Effector memory CD8-positive, alpha-beta T cell (primary cell): ENCODE data around the gene MTF2.
A peak's percentile ranks its signal among the peaks of the same experiment; 100 is the strongest.
"Not testable (repeated sequence)": the region's sequence is repeated elsewhere in the genome, so short reads cannot be mapped to it uniquely, and the experiment has no call there.

ENCODE experiments used
- ATAC-seq: fragments of 150-1000 bp; cut with Tn5 transposase; replicated peaks from 2 replicates; pipeline ENCODE4 v1.10.0; 2021; ENCODE audit warnings: mild to moderate bottlenecking, moderate library complexity
- DNase-seq, 3 experiments: peaks; one replicate each; pipeline ENCODE4 v3.0.0; 2021
- H3K27ac Mint-ChIP-seq, 2 donors: one replicate each; pipeline ENCODE4 v1.8.0; 2022; ENCODE audit warnings: mild to moderate bottlenecking in 2 of 2, mixed read lengths in 2 of 2, moderate library complexity in 2 of 2
- H3K27me3 Mint-ChIP-seq, 2 donors: one replicate each; pipeline ENCODE4 v1.8.0; 2022; ENCODE audit warnings: mixed read lengths in 2 of 2
- H3K36me3 Mint-ChIP-seq: one replicate; pipeline ENCODE4 v1.8.0; 2022; ENCODE audit warnings: mild to moderate bottlenecking, moderate library complexity, mixed read lengths; ENCODE audit not compliant: insufficient read depth
- H3K4me1 Mint-ChIP-seq, 2 donors: one replicate each; pipeline ENCODE4 v1.8.0; 2022; ENCODE audit warnings: low read depth in 2 of 2, mixed read lengths in 2 of 2
- H3K4me3 Mint-ChIP-seq, 2 donors: one replicate each; pipeline ENCODE4 v1.8.0; 2022; ENCODE audit warnings: mild to moderate bottlenecking in 2 of 2, mixed read lengths in 2 of 2, moderate library complexity in 2 of 2
- H3K9me3 Mint-ChIP-seq, 2 donors: one replicate each; pipeline ENCODE4 v1.8.0; 2022; ENCODE audit warnings: mixed read lengths in 2 of 2

Gene MTF2

DNA sequence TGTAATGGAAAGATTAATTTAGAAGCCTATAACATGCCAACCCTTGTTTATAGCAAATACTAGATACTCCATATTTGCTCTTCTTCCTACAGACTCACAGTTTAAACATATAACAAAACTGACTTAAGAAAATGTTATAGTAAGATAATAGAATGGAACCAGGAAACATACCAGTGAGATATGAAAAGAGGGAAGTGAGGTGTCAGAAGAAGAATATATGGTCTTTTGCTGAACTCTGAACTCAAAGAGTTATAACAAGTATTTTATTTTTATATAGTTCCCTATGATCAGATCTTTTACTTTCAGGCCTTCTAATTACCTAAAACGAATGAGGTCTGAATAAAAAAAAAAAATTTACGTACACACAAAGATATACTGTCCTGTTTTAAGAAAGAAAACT lies 80.3 kb downstream of the MTF2 start:
- no peak for ATAC-seq
- H3K4me1 Mint-ChIP-seq, result peaks cover 14 to 27% of the 10 kb centered on the region in 2 donors
- DNase-seq, result no peak
- H3K36me3 Mint-ChIP-seq, result peaks cover 59% of the 10 kb centered on the region
- no peak overlapping the region for H3K4me3 Mint-ChIP-seq
- no peak overlapping the region for H3K27ac Mint-ChIP-seq
- H3K9me3 Mint-ChIP-seq, result no peaks in the 10 kb centered on the region
- no peaks in the 10 kb centered on the region for H3K27me3 Mint-ChIP-seq

DNA sequence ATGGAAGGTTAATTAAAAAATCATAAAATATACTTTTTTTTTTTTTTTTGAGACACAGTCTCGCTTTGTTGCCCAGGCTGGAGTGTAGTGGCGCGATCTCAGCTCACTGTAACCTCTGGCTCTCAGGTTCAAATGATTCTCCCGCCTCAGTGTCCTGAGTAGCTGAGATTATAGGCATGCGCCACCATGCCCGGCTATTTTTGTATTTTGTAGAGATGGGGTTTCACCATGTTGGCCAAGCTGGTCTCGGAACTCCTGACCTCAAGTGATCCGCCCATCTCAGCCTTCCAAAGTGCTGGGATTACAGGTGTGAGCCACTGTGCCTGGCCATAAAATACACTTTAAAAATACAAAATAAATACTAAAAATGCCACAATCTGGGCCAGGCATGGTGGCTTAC lies 84.2 kb downstream of the MTF2 start:
- not testable (repeated sequence) for ATAC-seq, H3K4me3 Mint-ChIP-seq, DNase-seq, H3K9me3 Mint-ChIP-seq, H3K27ac Mint-ChIP-seq, H3K27me3 Mint-ChIP-seq
- Mint-ChIP-seq H3K4me1 (peaks cover 30 to 60% of the 10 kb centered on the region in 2 donors), H3K36me3 (peaks cover 34% of the 10 kb centered on the region)

DNA sequence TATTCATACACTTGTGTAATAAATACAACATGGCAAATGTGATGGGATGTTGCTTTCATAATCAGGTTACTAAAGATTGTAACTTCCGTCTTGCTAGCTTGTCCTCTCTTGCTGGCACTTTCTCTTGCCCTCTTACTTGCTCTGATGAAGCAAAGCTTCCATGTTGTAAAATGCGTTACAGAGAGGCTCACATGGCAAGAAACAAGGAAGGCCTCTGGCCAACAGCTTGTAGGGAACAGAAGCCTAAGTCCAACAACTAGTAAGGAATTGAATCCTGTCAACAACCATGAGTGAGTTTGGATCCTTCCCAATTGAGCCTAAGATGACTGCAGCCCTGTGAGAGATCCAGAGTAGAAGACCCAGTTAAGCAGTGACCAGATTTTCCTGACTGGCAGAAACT lies 85.7 kb downstream of the MTF2 start:
- Mint-ChIP-seq H3K27me3 (no peaks in the 10 kb centered on the region), H3K4me1 (peaks cover 40 to 69% of the 10 kb centered on the region in 2 donors), H3K9me3 (peaks cover 0 to 9% of the 10 kb centered on the region in 2 donors), H3K27ac (peak overlapping the region in 1 of 2 donors; percentile 17), H3K4me3 (no peak overlapping the region), H3K36me3 (peaks cover 23% of the 10 kb centered on the region)
- ATAC-seq (no peak), DNase-seq (no peak)

DNA sequence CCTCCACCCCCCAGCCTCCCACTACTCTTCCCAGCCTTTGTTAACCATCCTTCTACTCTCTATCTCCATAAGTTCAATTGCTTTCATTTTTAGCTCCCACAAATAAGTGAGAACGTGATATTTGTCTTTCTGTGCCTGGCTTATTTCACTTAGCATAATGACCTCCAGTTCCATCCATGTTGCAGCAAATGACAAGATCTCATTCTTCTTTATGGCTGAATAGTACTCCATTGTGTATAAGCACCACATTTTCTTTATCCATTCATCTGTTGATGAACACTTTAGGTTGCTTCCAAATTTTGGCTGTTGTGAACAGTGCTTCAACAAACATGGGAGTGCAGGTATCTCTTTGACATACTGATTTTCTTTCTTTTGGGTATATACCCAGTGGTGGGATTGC lies 86.8 kb downstream of the MTF2 start:
- Mint-ChIP-seq H3K36me3 (peaks cover 18% of the 10 kb centered on the region), H3K4me1 (peaks cover 43 to 70% of the 10 kb centered on the region in 2 donors), H3K27ac (peak overlapping the region in 1 of 2 donors; percentile 32)
- not testable (repeated sequence) for DNase-seq, H3K9me3 Mint-ChIP-seq, ATAC-seq, H3K4me3 Mint-ChIP-seq, H3K27me3 Mint-ChIP-seq

DNA sequence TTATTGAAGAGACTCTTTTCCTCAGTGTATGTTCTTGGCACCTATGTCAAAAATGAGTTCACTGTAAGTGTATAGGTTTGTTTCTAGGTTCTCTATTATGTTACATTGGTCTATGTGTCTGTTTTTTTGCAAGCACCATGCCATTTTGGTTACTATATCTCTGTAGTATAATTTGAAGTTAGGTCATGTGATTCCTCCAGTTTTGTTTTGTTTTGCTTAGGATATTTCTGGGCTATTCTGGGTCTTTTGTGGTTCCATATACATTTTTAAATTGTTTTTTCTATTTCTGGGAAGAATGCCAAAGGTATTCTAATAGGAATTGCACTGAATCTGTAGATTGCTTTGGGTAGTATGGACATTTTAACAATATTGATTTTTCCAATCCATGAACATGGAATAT lies 87.9 kb downstream of the MTF2 start:
- Mint-ChIP-seq H3K27me3 (no peaks in the 10 kb centered on the region), H3K36me3 (peaks cover 10% of the 10 kb centered on the region), H3K4me1 (peaks cover 44 to 71% of the 10 kb centered on the region in 2 donors), H3K4me3 (no peak overlapping the region), H3K27ac (no peak overlapping the region), H3K9me3 (peaks cover 0 to 9% of the 10 kb centered on the region in 2 donors)
- ATAC-seq, result no peak
- DNase-seq, result no peak

DNA sequence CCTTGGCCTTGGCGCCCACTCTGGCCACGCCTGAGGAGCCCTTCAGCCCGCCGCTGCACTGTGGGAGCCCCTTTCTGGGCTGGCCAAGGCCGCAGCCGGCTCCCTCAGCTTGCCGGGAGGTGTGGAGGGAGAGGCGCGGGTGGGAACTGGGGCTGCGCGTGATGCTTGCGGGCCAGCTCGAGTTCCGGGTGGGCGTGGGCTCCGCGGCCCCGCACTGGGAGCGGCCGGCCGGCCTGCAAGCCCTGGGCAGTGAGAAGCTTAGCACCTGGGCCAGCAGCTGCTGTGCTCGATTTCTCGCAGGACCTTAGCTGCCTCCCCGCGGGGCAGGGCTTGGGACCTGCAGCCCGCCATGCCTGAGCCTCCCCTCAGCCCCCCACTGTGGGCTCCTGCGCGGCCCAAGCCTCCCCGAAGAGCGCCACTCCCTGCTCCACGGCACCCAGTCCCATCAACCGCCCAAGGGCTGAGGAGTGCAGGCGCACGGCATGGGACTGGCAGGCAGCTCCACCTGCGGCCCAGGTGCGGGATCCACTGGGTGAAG lies 91.1 kb downstream of the MTF2 start:
- H3K27ac Mint-ChIP-seq, H3K27me3 Mint-ChIP-seq, DNase-seq, H3K36me3 Mint-ChIP-seq, ATAC-seq, H3K9me3 Mint-ChIP-seq: not testable (repeated sequence)
- H3K4me1 Mint-ChIP-seq, result peaks cover 56 to 81% of the 10 kb centered on the region in 2 donors
- H3K4me3 Mint-ChIP-seq, result peak overlapping the region; percentile 79 to 84

DNA sequence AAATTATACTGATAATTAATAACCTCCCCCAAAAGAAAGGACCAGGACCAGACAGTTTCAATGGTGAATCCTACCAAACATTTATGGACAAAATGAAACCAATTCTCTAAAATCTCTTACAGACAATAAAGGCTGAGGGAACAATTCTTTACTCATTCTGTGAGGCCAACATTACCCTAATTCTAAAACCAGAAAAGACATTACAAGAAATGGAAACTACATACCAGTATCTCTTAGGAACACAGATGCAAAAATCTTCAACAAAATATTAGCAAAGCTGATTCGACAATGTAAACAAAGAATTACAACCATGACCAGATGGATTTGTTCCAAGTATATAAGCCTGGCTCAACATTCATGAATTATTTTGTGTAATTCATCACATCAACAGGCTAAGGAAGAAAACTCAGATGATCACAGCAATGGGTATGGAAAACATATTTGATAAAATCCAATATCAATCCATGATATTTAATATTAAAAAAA lies 92.5 kb downstream of the MTF2 start:
- Mint-ChIP-seq H3K9me3 (peaks cover 0 to 9% of the 10 kb centered on the region in 2 donors), H3K27ac (peak overlapping the region; percentile 58 to 87), H3K4me1 (peaks cover 55 to 77% of the 10 kb centered on the region in 2 donors)

DNA sequence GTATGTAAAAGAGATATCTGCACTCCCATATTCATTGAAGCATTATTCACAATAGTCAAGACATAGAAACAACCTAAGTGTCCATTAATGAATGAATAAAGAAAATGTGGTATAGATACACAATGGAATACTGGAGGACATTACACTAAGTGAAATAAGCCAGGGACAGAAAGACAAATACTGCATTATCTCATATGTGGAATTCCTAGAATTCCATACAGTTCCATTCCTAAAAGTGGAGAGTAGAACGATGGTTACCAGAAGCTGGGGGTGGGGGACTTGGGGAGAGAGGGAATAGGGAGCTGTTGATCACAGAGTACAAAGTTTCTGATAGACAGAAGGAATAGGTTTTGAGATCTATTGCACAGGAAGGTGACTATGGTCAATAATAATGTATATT lies 93.7 kb downstream of the MTF2 start:
- ATAC-seq (no peak), DNase-seq (no peak)
- peaks cover 50 to 73% of the 10 kb centered on the region in 2 donors for H3K4me1 Mint-ChIP-seq
- H3K36me3 Mint-ChIP-seq, result peaks cover 13% of the 10 kb centered on the region
- H3K4me3 Mint-ChIP-seq, result peak overlapping the region; percentile 79 to 84
- H3K27ac Mint-ChIP-seq, result peak overlapping the region in 1 of 2 donors; percentile 58
- peaks cover 0 to 3% of the 10 kb centered on the region in 2 donors for H3K9me3 Mint-ChIP-seq
- no peaks in the 10 kb centered on the region for H3K27me3 Mint-ChIP-seq

More for the DNA sequence above, 92.5 kb downstream of the MTF2 start:
- ATAC-seq (no peak), DNase-seq (no peak)
- Mint-ChIP-seq H3K36me3 (peaks cover 5% of the 10 kb centered on the region), H3K27me3 (no peaks in the 10 kb centered on the region), H3K4me3 (peak overlapping the region; percentile 79 to 84)

DNA sequence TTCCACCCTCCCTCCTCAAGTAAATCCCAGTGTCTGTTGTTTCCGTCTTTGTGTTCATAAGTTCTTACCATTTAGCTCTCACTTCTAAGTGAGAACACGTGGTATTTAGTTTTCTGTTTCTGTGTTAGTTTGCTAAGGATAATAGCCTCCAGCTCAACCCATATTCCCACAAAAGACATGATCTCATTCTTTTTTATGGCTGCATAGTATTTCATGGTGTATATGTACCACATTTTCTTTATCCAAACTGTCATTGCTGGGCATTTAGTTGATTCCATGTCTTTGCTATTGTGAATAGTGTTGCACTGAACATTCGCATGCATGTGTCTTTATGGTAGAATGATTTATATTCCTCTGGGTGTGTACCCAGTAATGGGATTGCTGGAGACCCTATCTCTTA lies 95.6 kb downstream of the MTF2 start:
- not testable (repeated sequence) for H3K27me3 Mint-ChIP-seq, H3K9me3 Mint-ChIP-seq, DNase-seq, ATAC-seq, H3K27ac Mint-ChIP-seq
- Mint-ChIP-seq H3K4me1 (peaks cover 48 to 70% of the 10 kb centered on the region in 2 donors), H3K4me3 (peak overlapping the region in 1 of 2 donors; percentile 79), H3K36me3 (peaks cover 16% of the 10 kb centered on the region)

DNA sequence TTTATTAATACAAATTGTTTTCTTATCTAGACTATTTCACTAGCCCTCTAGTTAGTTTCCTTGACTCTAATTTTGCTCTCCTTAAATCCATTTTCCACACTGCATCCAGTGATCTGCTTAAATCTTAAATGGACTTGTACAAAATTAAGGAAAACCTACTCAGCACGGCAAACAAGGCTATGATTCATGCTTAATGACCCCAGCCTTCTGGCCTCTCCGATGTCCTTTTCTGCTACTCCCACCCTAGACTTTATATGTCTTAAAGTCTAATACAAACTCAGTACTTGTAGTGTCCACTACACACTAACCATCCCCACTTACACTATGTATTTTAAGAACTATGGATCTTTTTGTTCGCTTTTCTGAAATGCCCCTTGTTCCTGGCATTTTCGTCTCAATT lies 98.9 kb downstream of the MTF2 start:
- peaks cover 30 to 48% of the 10 kb centered on the region in 2 donors for H3K4me1 Mint-ChIP-seq
- peaks cover 36% of the 10 kb centered on the region for H3K36me3 Mint-ChIP-seq
- no peaks in the 10 kb centered on the region for H3K9me3 Mint-ChIP-seq
- peak overlapping the region; percentile 88 to 99 for H3K4me3 Mint-ChIP-seq
- H3K27ac Mint-ChIP-seq, result peak overlapping the region; percentile 97
- no peak for DNase-seq
- no peaks in the 10 kb centered on the region for H3K27me3 Mint-ChIP-seq
- no peak for ATAC-seq

DNA sequence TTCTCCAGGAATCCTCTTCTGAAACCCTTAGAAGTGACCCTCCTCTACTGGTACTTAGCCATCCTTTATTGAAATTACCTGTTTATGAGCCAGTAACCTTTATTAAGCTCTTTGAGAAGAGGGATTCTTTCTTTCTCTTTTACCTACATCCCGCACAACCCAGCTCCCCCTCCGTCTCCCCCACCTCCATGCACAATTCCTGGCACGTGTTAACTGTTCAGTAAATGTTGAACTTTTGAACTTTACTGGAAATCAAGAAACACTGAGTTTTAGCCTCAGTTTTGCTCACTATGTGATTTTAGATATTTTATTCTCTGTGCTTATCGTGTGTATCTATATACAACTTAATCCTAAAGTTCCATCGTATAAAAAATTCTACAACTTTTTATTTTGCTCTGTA lies 99.3 kb downstream of the MTF2 start:
- no peaks in the 10 kb centered on the region for H3K9me3 Mint-ChIP-seq
- H3K4me3 Mint-ChIP-seq, result peak overlapping the region; percentile 88 to 99
- ATAC-seq (no peak), DNase-seq (no peak)
- H3K27ac Mint-ChIP-seq, result peak overlapping the region; percentile 97
- peaks cover 27 to 43% of the 10 kb centered on the region in 2 donors for H3K4me1 Mint-ChIP-seq
- H3K36me3 Mint-ChIP-seq, result peaks cover 36% of the 10 kb centered on the region
- H3K27me3 Mint-ChIP-seq, result no peaks in the 10 kb centered on the region

DNA sequence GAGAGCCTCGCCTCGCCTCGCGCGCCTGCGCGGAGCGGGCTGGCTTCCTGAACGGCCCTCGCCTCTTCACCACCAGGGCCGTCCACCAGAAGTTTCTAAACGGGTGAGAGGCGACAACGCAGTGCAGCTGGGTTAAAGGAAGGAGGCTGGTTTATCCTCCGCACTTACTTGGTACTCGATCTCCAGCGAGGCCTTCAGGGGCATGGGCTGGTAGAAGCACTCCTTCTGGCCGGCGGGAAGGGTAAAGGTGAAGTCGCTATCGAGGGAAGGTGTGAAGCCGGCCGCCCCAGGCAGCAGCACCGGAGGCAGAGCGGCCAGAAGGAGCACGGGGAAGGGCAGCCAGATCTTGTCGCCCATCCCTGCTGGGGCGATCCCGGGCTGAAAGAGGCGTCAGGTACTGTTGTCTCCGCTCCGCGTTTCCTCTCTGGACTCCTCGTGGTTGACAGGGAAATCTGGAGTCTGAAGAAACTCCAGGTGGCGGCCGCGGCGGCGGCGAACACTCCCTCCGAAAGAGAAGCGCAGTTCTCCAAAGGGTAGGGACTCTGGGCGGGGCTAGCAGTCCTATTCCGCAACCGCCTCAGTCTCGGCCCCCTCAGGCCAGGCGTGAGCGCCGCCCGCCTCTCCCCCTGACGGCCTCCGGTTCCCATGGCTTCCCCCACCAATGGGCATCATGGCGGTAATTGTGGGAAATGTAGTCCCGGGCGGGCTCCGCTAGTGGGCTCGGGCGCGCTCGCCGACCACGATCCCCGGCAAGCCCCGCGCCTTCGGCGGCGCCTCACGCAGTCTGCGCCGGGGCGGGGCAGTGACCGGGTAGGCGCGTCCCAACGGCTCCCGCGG lies 101.0 kb downstream of the MTF2 start, which contains the start of gene TMED5:
TSS of gene TMED5 (minus strand) at position 528 of the 837 bp plus-strand sequence. CDS start at position 357, 171 bp downstream.
- H3K9me3 Mint-ChIP-seq, result no peaks in the 10 kb centered on the region
- H3K27ac Mint-ChIP-seq, result peak within 1 kb of the TSS; percentile 97
- peaks cover 36% of the 10 kb centered on the region for H3K36me3 Mint-ChIP-seq
- H3K27me3 Mint-ChIP-seq, result no peaks in the 10 kb centered on the region
- peak; percentile 77 for ATAC-seq
- DNase-seq, result peak; percentile 94 to 96 (median 95)
- peaks cover 22 to 31% of the 10 kb centered on the region in 2 donors for H3K4me1 Mint-ChIP-seq
- H3K4me3 Mint-ChIP-seq, result peak within 1 kb of the TSS; percentile 88 to 99

DNA sequence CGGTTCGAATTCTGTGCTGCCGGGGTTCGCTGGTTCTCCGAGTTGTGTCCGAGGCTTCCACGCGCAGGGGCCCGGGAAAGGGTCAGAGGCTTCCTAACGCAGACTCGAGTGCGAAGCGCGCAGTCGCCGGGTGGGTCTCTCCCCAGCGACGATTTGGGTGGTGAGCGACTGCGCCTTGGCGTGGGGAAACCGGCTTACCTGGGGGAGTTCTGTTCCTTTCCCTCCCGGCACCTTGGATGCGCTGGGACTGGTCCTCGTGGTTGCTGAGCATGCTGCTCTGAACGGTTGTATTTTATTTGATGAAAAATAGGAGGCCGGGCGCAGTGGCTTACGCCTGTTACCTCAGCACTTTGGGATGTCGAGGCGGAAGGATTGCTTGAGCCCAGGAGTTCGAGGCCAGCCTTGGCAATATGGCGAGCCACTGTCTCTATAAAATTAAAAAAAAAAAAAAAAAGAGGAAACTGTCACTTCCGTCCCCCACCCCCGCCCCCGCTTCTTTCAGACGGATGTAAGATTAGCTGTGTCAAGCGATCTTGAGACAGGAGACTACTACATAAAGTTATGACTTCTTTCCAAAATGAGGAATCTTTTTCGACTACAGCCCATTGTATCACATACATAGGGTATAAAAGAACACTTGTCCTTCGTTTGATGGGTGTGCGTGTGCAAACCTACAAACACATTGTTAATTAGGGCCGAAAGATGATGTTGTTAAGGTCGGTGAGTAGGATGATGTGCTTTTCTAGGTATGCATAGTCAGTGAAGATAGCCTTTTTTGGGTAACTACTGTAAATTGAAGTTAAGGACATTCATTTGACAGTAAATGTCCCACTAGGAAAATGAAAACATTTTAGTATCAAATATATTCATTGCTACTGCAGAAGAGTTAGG lies 101.9 kb downstream of the MTF2 start, which contains the start of gene CCDC18:
TSS of gene CCDC18 (plus strand) at position 2 of the 891 bp plus-strand sequence. CDS start 2,638 bp downstream, outside the sequence.
- no peaks in the 10 kb centered on the region for H3K9me3 Mint-ChIP-seq
- H3K36me3 Mint-ChIP-seq, result peaks cover 36% of the 10 kb centered on the region
- DNase-seq (peak in 1 of 3 experiments; percentile 54), ATAC-seq (peak; percentile 42)
- peak within 1 kb of the TSS; percentile 97 for H3K27ac Mint-ChIP-seq
- H3K4me3 Mint-ChIP-seq, result peak within 1 kb of the TSS; percentile 88 to 99
- peaks cover 25 to 34% of the 10 kb centered on the region in 2 donors for H3K4me1 Mint-ChIP-seq
- no peaks in the 10 kb centered on the region for H3K27me3 Mint-ChIP-seq
